GM18858 (cell line): Measurements from ENCODE around the gene CDKN2AIPNL.
"Not testable (repeated sequence)": the region's sequence is repeated elsewhere in the genome, so short reads cannot be mapped to it uniquely, and the experiment has no call there.

Source experiments
- ATAC-seq: cut with Tn5 transposase; IDR thresholded peaks from one replicate; pipeline ENCODE4 v1.9.1; 2021; ENCODE audit not compliant: unreplicated experiment

CDKN2AIPNL gene

DNA sequence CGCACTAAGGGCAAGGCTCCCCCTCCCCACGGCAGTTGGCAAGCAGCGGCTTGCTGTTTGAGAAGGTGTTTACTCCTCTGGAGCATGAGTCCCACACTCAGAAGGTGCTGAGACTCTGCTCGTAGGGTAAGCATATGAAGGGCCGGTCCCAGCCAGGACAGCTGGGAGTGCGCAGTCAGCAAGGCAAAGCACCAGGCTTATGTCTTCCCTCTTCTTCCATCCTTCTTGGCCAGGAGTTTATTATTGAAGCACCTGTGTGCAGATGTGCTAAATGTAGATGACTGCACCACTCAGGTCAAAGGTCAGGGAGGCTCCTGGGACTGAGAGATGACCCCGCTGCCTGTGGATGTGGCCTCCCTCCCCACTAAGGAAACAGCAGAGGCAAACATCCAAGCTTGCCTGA lies 27.0 kb upstream of the CDKN2AIPNL start:
- ATAC-seq: no peak

GRCh38 chr5:134437847-134438581 lies 26.3 kb upstream of the CDKN2AIPNL start:
- no peak for ATAC-seq

GRCh38 chr5:134437340-134437846 lies 25.7 kb upstream of the CDKN2AIPNL start:
- ATAC-seq: no peak

- peak; percentile 73 for ATAC-seq
Measured at GRCh38 chr5:134436523-134437339, 25.1 kb upstream of the CDKN2AIPNL start.

DNA sequence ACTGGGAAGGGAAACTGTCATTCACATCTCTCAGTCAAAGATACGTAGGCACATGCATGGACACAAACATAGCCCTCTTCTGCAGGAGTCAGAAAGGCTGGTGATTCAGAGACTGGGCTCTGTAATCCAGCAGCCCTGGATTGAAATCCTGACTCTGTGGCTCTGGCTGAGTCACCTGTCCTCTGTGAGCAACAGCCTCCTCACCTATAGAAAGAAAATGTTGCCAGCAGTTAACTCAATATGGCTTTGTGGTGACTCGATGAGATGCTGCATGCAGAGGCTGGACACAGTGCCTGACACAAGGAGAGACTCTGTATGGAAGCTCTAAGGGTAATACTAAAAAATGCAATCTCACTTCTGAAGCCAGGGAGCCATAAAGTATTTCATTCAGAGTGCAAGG lies 23.9 kb upstream of the CDKN2AIPNL start:
- no peak for ATAC-seq

DNA sequence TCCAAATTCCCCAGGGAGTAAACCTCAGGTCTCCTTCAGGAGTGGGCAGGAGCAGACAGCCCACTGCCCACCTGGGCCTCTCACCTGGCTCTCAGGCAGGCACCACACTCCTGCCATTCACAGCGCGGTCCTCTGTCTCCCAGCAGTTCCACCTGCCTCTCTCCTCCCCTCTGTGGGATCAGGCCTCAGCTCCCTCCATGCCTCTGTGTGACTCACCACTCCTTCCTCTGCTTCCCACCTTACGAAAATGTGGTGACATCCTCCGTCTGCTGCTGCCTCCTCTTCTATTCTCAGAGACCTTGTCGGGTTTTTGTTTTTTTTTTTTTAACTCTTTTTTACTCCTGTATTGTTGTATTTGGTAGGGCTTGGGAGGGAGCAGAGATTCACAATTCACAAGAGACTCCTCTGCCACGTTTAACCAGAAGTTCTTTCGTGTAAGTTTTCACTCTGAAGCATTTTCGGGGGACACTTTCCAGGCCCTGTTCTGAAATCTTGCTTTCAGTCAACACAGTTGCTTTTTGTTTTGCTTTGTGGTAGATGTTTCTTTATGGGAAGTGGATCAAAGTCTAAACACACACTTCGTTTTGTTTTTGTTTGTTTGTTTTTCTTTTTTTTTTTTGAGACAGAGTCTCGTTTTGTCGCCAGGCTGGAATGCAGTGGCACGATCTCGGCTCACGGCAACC lies 21.1 kb upstream of the CDKN2AIPNL start:
- no peak for ATAC-seq

DNA sequence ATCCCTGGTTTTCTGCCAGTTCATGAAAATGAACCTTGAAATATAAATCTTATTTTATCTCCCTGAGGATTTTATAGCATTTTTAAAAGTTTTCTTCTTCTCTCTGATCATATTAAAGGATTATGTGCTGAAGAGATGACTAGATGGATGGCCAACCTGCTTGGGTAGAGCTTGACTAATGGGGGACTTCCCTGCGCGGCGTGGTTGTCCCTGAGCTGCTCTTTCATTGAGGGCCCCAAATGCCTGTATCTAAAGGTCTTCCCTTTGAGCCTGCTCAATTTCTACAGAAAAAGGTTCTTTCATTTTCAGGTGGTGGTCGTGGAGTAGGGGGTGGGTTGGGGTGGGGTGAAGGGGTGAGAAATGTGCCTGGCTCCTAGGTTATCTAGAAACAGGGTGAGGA lies 20.5 kb upstream of the CDKN2AIPNL start:
- no peak for ATAC-seq

- no peak for ATAC-seq
Measured at GRCh38 chr5:134430001-134430569, 18.4 kb upstream of the CDKN2AIPNL start.

DNA sequence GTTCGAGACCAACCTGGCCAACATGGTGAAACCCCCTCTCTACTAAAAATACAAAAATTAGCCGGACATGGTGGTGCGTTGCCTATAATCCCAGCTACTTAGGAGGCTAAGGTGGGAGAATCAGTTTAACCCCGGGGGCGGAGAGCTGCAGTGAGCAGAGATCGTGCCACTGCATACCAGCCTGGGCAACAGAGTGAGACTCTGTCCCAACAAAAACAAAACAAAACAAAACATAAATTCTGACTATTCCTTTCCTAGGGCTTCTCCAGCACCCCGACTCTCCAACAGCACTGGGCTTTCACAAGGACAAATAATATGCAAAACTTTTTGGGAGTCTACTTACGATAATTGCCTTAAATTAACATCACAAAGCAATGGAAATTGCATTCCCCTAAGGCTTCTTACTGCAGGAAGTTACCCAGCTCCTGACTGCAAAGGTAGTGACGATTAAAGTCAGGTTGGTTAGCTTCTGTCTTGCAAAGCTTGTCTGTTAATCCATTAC lies 15.9 kb upstream of the CDKN2AIPNL start:
- ATAC-seq: no peak

DNA sequence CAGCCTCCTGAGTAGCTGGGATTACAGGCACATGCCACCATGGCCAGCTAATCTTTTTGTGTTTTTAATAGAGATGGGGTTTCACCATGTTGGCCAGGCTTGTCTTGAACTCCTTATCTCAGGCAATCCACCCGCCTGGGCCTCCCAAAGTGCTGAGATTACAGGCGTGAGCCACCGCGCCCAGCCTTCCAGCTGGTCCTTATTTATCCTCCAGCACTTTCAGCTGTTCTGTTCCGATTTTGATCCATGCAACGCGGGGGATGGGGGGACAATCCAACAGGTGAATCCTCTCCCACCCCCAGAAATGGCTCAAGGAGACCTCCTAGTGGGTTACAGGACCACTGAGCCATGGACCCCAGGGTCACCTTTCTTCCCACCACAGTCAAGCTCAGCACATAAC lies 14.7 kb upstream of the CDKN2AIPNL start:
- ATAC-seq: no peak

DNA sequence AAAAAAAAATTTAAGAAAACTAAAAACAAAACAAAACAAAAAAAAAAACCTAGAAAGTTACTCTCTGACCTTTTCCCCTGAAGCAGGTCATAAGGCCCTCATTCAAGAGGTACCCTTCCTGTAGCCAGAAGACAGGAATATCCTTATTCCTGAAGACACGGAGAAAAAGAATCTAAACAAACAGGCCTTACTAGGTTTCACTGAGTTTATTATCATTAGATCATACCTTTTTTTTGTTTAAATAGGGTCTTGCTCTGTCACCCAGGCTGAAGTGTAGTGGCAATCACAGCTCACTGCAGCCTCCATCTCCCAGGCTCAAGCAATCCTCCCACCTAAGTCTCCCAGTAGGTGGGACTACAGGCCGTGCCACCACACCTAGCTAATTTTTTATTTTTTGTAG lies 11.7 kb upstream of the CDKN2AIPNL start:
- no peak for ATAC-seq

DNA sequence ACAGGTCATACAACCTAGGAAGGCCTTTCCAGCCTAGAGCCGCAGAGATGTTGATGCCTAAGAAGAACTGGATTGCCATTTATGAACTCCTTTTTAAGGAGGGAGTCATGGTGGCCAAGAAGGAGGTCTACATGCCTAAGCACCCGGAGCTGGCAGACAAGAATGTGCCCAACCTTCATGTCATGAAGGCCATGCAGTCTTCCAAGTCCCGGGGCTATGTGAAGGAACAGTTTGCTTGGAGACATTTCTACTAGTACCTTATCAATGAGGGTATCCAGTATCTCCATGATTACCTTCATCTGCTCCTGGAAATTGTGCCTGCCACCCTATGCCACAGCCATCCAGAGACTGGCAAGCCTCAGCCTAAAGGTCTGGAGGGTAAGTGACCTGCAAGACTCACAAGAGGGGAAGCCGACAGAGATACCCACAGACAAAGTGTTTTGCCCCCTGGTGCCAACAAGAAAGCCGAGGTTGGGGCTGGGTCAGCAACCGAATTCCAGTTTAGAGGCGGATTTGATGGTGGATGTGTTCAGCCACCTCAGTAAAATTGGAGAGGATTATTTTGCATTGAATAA lies 11.2 kb upstream of the CDKN2AIPNL start:
- ATAC-seq: no peak

DNA sequence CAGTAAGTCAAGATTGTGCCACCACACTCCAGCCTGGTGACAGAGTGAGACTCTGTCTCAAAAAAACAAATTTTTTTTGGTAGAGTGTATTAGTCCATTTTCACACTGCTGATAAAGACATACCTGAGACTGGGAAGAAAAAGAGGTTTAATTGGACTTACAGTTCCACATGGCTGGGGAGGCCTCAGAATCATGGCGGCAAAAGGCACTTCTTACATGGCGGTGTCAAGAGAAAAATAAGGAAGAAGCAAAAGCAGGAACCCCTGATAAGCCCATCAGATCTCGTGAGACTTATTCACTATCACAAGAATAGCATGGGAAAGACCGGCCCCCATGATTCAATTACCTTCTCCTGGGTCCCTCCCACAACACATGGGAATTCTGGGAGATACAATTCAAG lies 9.4 kb upstream of the CDKN2AIPNL start:
- ATAC-seq: not testable (repeated sequence)

DNA sequence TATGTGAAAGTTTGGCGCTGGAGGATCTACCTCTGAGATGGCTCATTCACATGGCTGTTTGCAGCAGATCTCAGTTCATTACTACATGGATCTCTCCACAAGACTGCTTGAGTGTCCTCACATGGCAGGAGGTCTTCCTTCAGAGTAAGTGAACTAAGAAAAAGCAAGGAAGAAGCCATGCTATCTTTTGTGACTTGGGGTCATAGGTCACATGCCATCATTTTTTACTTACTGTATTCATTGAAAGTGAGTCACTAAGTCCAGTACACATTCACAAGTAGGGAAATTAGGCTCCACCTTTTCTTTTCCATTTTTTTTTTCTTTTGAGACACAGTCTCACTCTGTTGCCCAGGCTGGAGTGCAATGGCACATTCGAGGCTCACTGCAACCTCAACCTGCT lies 8.7 kb upstream of the CDKN2AIPNL start:
- no peak for ATAC-seq

DNA sequence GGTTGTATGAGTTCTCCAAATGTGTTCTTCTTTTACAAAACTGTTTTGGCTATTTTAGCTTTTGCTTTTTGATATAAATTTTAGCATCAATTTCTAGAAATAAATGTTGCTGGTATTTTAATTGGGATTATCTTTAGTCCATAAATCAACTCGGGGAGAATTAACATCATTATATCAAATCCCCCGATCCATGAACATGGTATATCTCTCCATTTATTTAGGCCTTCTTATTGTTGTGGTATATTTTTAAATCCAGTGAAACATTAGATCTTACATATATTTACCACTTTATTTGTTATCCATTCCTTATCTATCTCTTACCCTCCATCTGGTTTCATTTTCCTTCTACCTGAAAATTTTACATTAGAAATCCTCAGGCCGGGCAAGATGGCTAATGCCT lies 7.3 kb upstream of the CDKN2AIPNL start:
- ATAC-seq: no peak

GRCh38 chr5:134417707-134418106 lies 6.0 kb upstream of the CDKN2AIPNL start:
- ATAC-seq: no peak

DNA sequence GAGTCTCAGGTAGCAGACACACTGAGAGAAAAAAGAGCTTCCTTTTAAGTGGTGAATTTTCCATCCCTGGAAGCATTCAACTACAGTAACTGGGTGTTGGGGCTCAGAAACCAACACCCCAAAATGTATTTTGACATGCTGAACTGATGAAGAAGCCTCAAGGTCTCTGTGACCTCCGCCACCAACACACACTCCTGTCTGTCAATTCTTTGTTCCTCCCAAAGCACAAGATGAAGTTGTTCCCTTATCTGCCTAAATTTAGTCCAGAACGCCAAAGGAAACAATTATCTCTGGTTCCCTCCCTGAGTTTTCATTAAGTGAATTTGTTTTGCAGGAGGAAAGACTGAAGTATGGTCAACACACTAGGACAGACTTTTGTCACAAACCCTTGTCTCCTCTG lies 1.4 kb upstream of the CDKN2AIPNL start:
- no peak for ATAC-seq

DNA sequence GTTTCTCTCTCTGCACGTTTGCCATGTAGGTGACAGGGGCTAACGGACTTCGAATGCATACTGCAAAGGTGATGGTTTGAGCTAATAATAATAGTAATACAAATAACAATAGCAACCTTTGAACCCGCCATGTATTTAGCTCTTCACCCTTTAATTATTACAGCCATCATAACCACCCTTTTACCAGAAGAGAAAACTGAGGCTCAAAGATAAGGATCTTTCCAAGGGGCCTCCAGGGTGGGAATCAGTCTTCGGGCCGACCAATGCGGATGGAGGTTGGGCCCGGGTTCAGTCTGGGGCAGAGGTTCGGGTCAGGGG lies 494 bp downstream of the CDKN2AIPNL start:
- ATAC-seq: no peak

DNA sequence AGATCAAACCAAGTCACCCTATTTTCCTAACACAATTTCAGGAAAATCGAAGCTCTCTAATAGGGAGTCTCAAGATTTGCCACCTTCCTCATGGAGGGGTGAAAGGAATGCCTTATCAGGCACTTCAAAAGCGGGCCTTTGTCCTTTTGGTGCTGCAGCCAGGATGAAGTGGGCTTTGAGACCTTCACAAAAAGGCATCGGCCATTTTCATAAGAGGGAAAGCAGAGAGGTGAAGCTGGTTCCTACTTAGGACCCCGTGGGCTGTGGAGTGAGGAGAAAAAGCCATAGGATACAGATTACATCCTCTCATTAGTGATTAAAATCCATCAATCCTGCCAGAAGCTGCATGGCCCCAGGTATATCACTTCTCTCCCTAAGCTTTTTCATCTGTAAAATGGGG lies 859 bp downstream of the CDKN2AIPNL start:
- ATAC-seq: no peak

- no peak for ATAC-seq
Measured at GRCh38 chr5:134409321-134409720, 2.4 kb downstream of the CDKN2AIPNL start.

- no peak for ATAC-seq
Measured at GRCh38 chr5:134406390-134406789, 5.3 kb downstream of the CDKN2AIPNL start.
